Adrenal gland (tissue), 12 donors: ENCODE results near the gene FADS2. TPM values are rescaled to one million over a fixed set of nuclear protein-coding genes. Genes with fewer than 3 reads are reported as not detected.

Source experiments
- DNase-seq, 7 donors: peaks; one replicate each; pipeline ENCODE4 v3.0.0-alpha.2; 2019 to 2020
- H3K27ac ChIP-seq, 5 donors: fragments of 200-600 bp; sonication (generic) in 4 of 5; 1 replicate in 3 of 5; 2 replicates in 2 of 5; pipeline versions ENCODE4 v1.5.1 to v1.8.0; 2016 to 2020; ENCODE audit warnings: mild to moderate bottlenecking in 1 of 5
- H3K27me3 ChIP-seq: fragments of 200-600 bp; 2 replicates; pipeline ENCODE4 v1.8.0; 2021
- H3K36me3 ChIP-seq, 2 donors: fragments of 200-600 bp; replicated peaks in 1 of 2; 1 replicate in 1 of 2; 2 replicates in 1 of 2; pipeline versions ENCODE4 v1.5.1 to v1.8.0; 2018 to 2022
- H3K4me1 ChIP-seq, 2 donors: fragments of 200-600 bp; replicated peaks in 1 of 2; 1 replicate in 1 of 2; 2 replicates in 1 of 2; pipeline versions ENCODE4 v1.5.1 to v1.8.0; 2018 to 2021
- H3K4me3 ChIP-seq, 4 donors: fragments of 200-600 bp; sonication (generic) in 3 of 4; one replicate each; pipeline ENCODE4 v1.5.1; 2016 to 2018
- H3K9me3 ChIP-seq, 3 donors: fragments of 200-600 bp; sonication (generic) in 1 of 3; replicated peaks in 1 of 3; 1 replicate in 2 of 3; 2 replicates in 1 of 3; pipeline versions ENCODE4 v1.5.1 to v1.8.0; 2016 to 2021
- POLR2A ChIP-seq, 2 donors: fragments of 450-650 bp; IDR thresholded peaks; one replicate each; pipeline ENCODE4 v1.6.1; 2017; ENCODE audit warnings: antibody characterized with exemption in 2 of 2, mild to moderate bottlenecking in 2 of 2, moderate library complexity in 1 of 2
- WGBS, 4 donors: extraction: QIAGEN DNeasy Blood & Tissue Kit in 2 of 4; methylation state at CpG; one replicate each; pipeline versions ENCODE4 v1.1.5 to v1.1.7; 2013 to 2017; 5-methylcytosine and 5-hydroxymethylcytosine counted together
- intact Hi-C, 2 donors: fragments of 100-400 bp; cut with DNase I; formaldehyde crosslinking; loops; one replicate each; pipeline versions ENCODE4 v1.14.1 to v1.15.0; 2022 to 2023
- polyA plus RNA-seq, 3 donors: library from polyadenylated mRNA; stranded (reverse); fragments of 200-250 nt in 2 of 3; fragments of 350-450 nt in 1 of 3; fragmentation: Illumina TruSeq in 1 of 3; extraction: RNeasy Lipid Tissue Mini Kit (QIAGEN cat#74804) in 1 of 3; gene quantifications; one replicate each; pipeline ENCODE4 v1.2.3, GENCODE V29; 2013 to 2014
- total RNA-seq, 9 donors: library from RNA; depleted of rRNA in 4 of 9; stranded (reverse); fragments of >200 nt in 4 of 9; fragments of 120-200 nt in 1 of 9; fragmentation: NEBNext Ultra II Directional in 1 of 9; extraction: Animal tissue kit (Norgen Biotek cat#: 25700) in 1 of 9; gene quantifications; one replicate each; pipeline versions ENCODE4 v1.1.0 to v1.2.4, GENCODE V29; 2013 to 2023
- TF ChIP-seq, protein P1 (sequence below), 6 experiments: fragments of 450-650 bp in 4 of 6; fragments of 200-600 bp in 2 of 6; sonication (generic) in 1 of 6; IDR thresholded peaks; 1 replicate in 5 of 6; 2 replicates in 1 of 6; pipeline versions ENCODE4 v1.5.1 to v1.8.0; 2016 to 2021; ENCODE audit warnings: antibody characterized with exemption in 6 of 6, mild to moderate bottlenecking in 2 of 6, moderate library complexity in 1 of 6
- donor health status: healthy with polysubstance abuse.
- donor health status: Bipolar disorder and iron deficiency.
- donor health status: DM: yes; HTN: yes; CAD: no.
- donor health status: DM: no; HTN: no; CAD: no.
- donor health status: DM: no; HTN: no; CAD: no.
- donor health status: DM: yes; HTN: yes; CAD: no.

The FADS2 gene
- total and polyA plus RNA-seq, 12 donors: 134 to 1,327 (median 488) TPM

DNA sequence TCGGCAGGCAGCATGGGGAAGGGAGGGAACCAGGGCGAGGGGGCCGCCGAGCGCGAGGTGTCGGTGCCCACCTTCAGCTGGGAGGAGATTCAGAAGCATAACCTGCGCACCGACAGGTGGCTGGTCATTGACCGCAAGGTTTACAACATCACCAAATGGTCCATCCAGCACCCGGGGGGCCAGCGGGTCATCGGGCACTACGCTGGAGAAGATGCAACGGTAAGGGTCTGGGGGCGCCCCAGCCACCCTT, 204 bp downstream of the FADS2 start:
- 0 to 7% (median 0%) methylated on average over 6 to 16 of the region's 16 CpGs for WGBS, 4 donors
- Histone ChIP-seq H3K27me3 (no peaks in the 10 kb centered on the region), H3K4me3 (peak overlapping the region; percentile 53 to 81 (median 76)), H3K36me3 (no peaks in the 10 kb centered on the region), H3K4me1 (peaks cover 27 to 49% of the 10 kb centered on the region in 2 donors), H3K27ac (peak overlapping the region; percentile 68 to 98 (median 92)), H3K9me3 (no peaks in the 10 kb centered on the region)
- DNase-seq: no peak
- TF ChIP-seq, protein P1, sequence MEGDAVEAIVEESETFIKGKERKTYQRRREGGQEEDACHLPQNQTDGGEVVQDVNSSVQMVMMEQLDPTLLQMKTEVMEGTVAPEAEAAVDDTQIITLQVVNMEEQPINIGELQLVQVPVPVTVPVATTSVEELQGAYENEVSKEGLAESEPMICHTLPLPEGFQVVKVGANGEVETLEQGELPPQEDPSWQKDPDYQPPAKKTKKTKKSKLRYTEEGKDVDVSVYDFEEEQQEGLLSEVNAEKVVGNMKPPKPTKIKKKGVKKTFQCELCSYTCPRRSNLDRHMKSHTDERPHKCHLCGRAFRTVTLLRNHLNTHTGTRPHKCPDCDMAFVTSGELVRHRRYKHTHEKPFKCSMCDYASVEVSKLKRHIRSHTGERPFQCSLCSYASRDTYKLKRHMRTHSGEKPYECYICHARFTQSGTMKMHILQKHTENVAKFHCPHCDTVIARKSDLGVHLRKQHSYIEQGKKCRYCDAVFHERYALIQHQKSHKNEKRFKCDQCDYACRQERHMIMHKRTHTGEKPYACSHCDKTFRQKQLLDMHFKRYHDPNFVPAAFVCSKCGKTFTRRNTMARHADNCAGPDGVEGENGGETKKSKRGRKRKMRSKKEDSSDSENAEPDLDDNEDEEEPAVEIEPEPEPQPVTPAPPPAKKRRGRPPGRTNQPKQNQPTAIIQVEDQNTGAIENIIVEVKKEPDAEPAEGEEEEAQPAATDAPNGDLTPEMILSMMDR (IDR thresholded peaks at IDR 0.05): no peak
- no peak for TF ChIP-seq POLR2A (IDR thresholded peaks at IDR 0.05)
- intact Hi-C loops: no loop called here

- peak; percentile 54 to 90 (median 82) for DNase-seq
- peaks cover 27 to 54% of the 10 kb centered on the region in 2 donors for H3K4me1 ChIP-seq
Observed at GRCh38 chr11:61828629-61829407, 718 bp downstream of the FADS2 start.

GRCh38 chr11:61829806-61830205, 1.7 kb downstream of the FADS2 start:
- 36 to 60% (median 42%) methylated on average over 4 of the region's 4 CpGs for WGBS, 4 donors
- Histone ChIP-seq H3K4me1 (peaks cover 34 to 64% of the 10 kb centered on the region in 2 donors), H3K4me3 (peak overlapping the region in 2 of 4 donors; percentile 53 to 81)

More at GRCh38 chr11:61828629-61829407, 718 bp downstream of the FADS2 start:
- Histone ChIP-seq H3K4me3 (peak overlapping the region; percentile 53 to 81 (median 76)), H3K36me3 (no peaks in the 10 kb centered on the region), H3K27me3 (no peaks in the 10 kb centered on the region), H3K9me3 (no peaks in the 10 kb centered on the region), H3K27ac (peak overlapping the region; percentile 68 to 98 (median 92))
- intact Hi-C loops: no loop called here
- TF ChIP-seq POLR2A (IDR thresholded peaks at IDR 0.05): peak in 1 of 2 donors; percentile 76
- TF ChIP-seq, protein P1 (IDR thresholded peaks at IDR 0.05): peak; percentile 6 to 47 (median 38)
- 1 to 12% (median 2%) methylated on average over 6 to 55 of the region's 55 CpGs for WGBS, 4 donors

More at GRCh38 chr11:61829806-61830205, 1.7 kb downstream of the FADS2 start:
- intact Hi-C loops: no loop called here
- DNase-seq: no peak
- no peaks in the 10 kb centered on the region for H3K9me3 ChIP-seq
- no peaks in the 10 kb centered on the region for H3K27me3 ChIP-seq
- TF ChIP-seq, protein P1 (IDR thresholded peaks at IDR 0.05): no peak
- TF ChIP-seq POLR2A (IDR thresholded peaks at IDR 0.05): no peak
- peak overlapping the region; percentile 68 to 98 (median 92) for H3K27ac ChIP-seq
- no peaks in the 10 kb centered on the region for H3K36me3 ChIP-seq
